Ascending aorta (tissue), 2 donors: ENCODE data around the gene ESPN. TPM values are rescaled to one million over a fixed set of nuclear protein-coding genes. Genes with fewer than 3 reads are reported as not detected.
"Not testable (repeated sequence)": the region's sequence is repeated elsewhere in the genome, so short reads cannot be mapped to it uniquely, and the experiment has no call there.

Experiments
- DNase-seq, 2 donors: peaks; one replicate each; pipeline ENCODE4 v3.0.0-alpha.2; 2019; ENCODE audit warnings: low spot score in 2 of 2
- H3K27ac ChIP-seq, 2 donors: fragments of 200-600 bp; sonication (generic); one replicate each; pipeline ENCODE4 v1.5.1; 2016 to 2017; ENCODE audit warnings: mild to moderate bottlenecking in 1 of 2
- H3K27me3 ChIP-seq: fragments of 200-600 bp; sonication (generic); one replicate; pipeline ENCODE4 v1.5.1; 2017
- H3K36me3 ChIP-seq, 2 donors: fragments of 200-600 bp; sonication (generic); one replicate each; pipeline ENCODE4 v1.5.1; 2016
- H3K4me1 ChIP-seq, 2 donors: fragments of 200-600 bp; sonication (generic); one replicate each; pipeline ENCODE4 v1.5.1; 2016 to 2017; ENCODE audit warnings: mild to moderate bottlenecking in 1 of 2
- H3K4me3 ChIP-seq, 2 donors: fragments of 200-600 bp; sonication (generic); one replicate each; pipeline ENCODE4 v1.5.1; 2016 to 2017; ENCODE audit warnings: mild to moderate bottlenecking in 1 of 2
- H3K9me3 ChIP-seq, 2 donors: fragments of 200-600 bp; sonication (generic); one replicate each; pipeline ENCODE4 v1.5.1; 2016
- intact Hi-C: fragments of 100-400 bp; cut with DNase I; formaldehyde crosslinking; loops from one replicate; pipeline ENCODE4 v1.15.1; 2023
- total RNA-seq: library from RNA; depleted of rRNA; stranded (reverse); fragments of >200 nt; gene quantifications from one replicate; pipeline ENCODE4 v1.1.0, GENCODE V29; 2016
- TF ChIP-seq, protein P1 (sequence below), 3 experiments: fragments of 200-600 bp in 2 of 3; fragments of 450-650 bp in 1 of 3; sonication (generic) in 2 of 3; IDR thresholded peaks; one replicate each; pipeline ENCODE4 v1.5.1; 2016 to 2019; ENCODE audit warnings: antibody characterized with exemption in 3 of 3, mild to moderate bottlenecking in 1 of 3, moderate library complexity in 1 of 3

ESPN gene
- total RNA-seq, 1 donor from 2014 or later = 2.2 TPM

DNA sequence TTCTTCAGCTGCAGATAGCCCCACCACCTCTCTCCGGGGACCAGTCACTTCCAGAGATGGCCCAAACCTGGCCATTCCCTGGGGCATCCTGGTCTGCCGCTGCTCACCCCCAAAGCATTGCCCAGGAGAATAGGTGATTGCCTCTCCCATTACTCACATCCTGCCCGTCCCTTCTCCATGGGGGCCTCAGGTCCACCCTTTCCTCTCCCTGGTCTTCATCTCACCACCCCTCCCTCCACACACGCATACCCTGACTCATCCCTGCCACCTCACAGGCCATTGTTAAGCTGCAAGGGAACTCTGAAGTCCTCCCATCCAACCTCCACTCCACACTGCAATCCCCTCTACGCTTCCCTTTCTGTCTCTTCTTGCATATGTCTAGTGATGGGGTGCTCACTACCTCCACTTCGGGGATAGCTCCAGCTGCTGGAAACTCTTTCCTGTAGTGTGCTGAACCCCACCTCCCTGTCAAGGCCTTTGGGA is 66.9 kb downstream of the ESPN start, which contains the start of gene PLEKHG5:
PLEKHG5 (minus strand) TSS at position 188 of the 483 bp plus-strand sequence. CDS start 14,096 bp downstream, outside the sequence.
- Histone ChIP-seq H3K36me3 (no peaks in the 10 kb centered on the region), H3K4me1 (peaks cover 8 to 19% of the 10 kb centered on the region in 2 donors), H3K4me3 (peak within 1 kb of the TSS; percentile 76 to 85), H3K9me3 (no peaks in the 10 kb centered on the region), H3K27me3 (no peaks in the 10 kb centered on the region), H3K27ac (peak within 1 kb of the TSS; percentile 5 to 50)
- no peak for DNase-seq
- intact Hi-C loops = loop anchor here (2.0 kb wide), 1 partner anchor 63 kb away; the partner anchor contains the start of genes NOL9 and TAS1R1
- TF ChIP-seq, protein P1, sequence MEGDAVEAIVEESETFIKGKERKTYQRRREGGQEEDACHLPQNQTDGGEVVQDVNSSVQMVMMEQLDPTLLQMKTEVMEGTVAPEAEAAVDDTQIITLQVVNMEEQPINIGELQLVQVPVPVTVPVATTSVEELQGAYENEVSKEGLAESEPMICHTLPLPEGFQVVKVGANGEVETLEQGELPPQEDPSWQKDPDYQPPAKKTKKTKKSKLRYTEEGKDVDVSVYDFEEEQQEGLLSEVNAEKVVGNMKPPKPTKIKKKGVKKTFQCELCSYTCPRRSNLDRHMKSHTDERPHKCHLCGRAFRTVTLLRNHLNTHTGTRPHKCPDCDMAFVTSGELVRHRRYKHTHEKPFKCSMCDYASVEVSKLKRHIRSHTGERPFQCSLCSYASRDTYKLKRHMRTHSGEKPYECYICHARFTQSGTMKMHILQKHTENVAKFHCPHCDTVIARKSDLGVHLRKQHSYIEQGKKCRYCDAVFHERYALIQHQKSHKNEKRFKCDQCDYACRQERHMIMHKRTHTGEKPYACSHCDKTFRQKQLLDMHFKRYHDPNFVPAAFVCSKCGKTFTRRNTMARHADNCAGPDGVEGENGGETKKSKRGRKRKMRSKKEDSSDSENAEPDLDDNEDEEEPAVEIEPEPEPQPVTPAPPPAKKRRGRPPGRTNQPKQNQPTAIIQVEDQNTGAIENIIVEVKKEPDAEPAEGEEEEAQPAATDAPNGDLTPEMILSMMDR (IDR thresholded peaks at IDR 0.05) = no peak

DNA sequence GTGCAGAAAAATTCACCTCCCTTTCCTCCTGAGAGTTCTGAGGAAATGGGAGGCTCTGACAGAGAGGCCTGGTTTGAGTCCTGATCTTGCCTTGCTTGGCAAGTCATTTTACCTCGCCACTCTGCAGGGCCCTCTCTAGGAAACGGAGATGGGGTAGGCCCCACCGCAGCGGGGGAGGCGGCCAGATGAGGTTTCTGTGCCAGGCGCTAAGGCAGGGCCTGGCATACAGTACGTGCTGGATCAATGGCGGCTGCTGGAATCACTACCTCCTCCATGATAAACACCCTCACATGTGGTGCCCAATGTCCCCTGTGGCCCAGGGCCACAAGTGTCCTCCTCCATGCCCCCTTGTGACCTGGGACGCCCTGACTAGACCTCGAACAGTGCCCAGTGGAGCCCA is 67.4 kb downstream of the ESPN start:
- H3K4me3 ChIP-seq = no peak overlapping the region
- H3K9me3 ChIP-seq = no peaks in the 10 kb centered on the region
- no peaks in the 10 kb centered on the region for H3K36me3 ChIP-seq
- H3K27ac ChIP-seq = peak overlapping the region in 1 of 2 donors; percentile 50
- peaks cover 11 to 23% of the 10 kb centered on the region in 2 donors for H3K4me1 ChIP-seq
- intact Hi-C loops = loop anchor here (2.0 kb wide), 1 partner anchor 63 kb away; the partner anchor contains the start of genes NOL9 and TAS1R1
- TF ChIP-seq, protein P1 (IDR thresholded peaks at IDR 0.05) = no peak
- H3K27me3 ChIP-seq = no peaks in the 10 kb centered on the region
- DNase-seq = no peak

DNA sequence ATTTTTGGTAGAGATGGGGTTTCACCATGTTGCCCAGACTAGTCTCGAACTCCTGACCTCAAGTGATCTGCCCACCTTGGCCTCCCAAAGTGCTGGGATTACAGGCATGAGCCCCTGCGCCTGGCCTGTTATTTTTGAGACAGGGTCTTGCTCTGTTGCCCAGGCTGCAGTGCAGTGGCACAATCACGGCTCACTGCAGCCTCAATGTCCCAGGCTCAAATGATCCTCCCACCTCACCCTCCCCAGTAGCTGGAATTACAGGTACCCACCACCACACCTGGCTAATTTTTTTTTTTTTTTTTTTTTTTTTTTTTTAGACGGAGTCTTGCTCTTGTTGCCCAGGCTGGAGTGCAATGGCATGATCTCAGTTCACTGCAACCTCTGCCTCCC is 69.3 kb downstream of the ESPN start:
- H3K4me3 ChIP-seq, H3K9me3 ChIP-seq, H3K27me3 ChIP-seq, DNase-seq, H3K36me3 ChIP-seq, H3K27ac ChIP-seq, intact Hi-C loops: not testable (repeated sequence)
- peaks cover 12 to 33% of the 10 kb centered on the region in 2 donors for H3K4me1 ChIP-seq

DNA sequence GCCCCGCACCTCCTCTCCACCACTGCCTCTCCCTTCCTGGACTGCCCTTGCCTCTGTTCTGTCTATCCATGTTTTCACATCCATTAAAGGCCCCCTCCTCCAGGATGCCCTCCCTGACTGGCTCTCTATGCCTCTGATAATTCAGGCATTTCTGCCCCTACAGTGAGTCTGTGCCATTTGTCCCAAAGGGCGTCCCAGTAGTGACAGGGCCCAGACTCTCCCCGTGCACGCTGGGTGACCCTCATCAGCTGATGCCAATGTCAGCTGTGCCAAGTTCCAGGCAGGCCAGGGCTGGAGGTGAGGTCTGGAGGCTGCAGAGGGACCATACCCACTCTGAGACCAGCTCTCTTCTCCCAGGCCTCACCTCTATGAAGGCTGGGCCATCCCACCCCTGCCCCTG is 70.1 kb downstream of the ESPN start:
- peaks cover 12 to 33% of the 10 kb centered on the region in 2 donors for H3K4me1 ChIP-seq
- H3K36me3 ChIP-seq = no peaks in the 10 kb centered on the region
- intact Hi-C loops = no loop called here
- H3K27ac ChIP-seq = peak overlapping the region in 1 of 2 donors; percentile 20
- no peaks in the 10 kb centered on the region for H3K9me3 ChIP-seq
- H3K27me3 ChIP-seq = no peaks in the 10 kb centered on the region
- H3K4me3 ChIP-seq = no peak overlapping the region
- TF ChIP-seq, protein P1 (IDR thresholded peaks at IDR 0.05) = no peak
- no peak for DNase-seq

DNA sequence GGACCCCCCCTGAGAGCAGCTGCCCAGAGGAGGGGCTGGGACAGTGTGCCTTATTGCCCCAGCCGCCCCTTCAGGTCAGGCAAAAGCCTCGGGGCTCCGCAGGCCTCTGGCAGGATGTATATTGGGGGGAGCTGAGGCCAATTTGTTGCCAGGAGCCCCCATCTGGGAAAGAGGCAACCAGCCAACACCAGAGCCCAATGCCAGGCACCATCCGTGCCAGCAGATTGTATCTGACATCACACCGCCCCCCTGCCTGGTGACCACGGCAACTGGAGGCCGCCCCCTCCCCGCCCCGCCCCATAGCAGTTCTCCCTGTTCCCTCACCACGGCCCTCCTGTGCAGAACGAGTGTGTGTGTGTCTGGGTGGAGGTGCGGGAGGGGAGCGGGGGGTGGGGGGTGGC is 70.5 kb downstream of the ESPN start:
- intact Hi-C loops = no loop called here
- H3K4me1 ChIP-seq = peaks cover 10 to 29% of the 10 kb centered on the region in 2 donors
- peak overlapping the region in 1 of 2 donors; percentile 20 for H3K27ac ChIP-seq

More for the DNA sequence above, 70.5 kb downstream of the ESPN start:
- Histone ChIP-seq H3K4me3 (no peak overlapping the region), H3K36me3 (no peaks in the 10 kb centered on the region), H3K27me3 (no peaks in the 10 kb centered on the region), H3K9me3 (no peaks in the 10 kb centered on the region)
- no peak for DNase-seq
- TF ChIP-seq, protein P1 (IDR thresholded peaks at IDR 0.05) = no peak
